B cell (primary cell): ENCODE results near the gene RTTN. TPM values are rescaled to one million over a fixed set of nuclear protein-coding genes. Genes with fewer than 3 reads are reported as not detected.

Experiments
- ATAC-seq: fragments of 200-7000 bp; cut with Tn5 transposase; one replicate; pipeline ENCODE4 v1.10.0; 2021; ENCODE audit warnings: low read depth, mild to moderate bottlenecking, moderate number of reproducible peaks, moderate library complexity
- CTCF ChIA-PET: fragments of 350-600 bp; sonication (Branson Sonifier 250); formaldehyde crosslinking; loops from one replicate; lab custom pipeline; 2021; ENCODE audit warnings: antibody characterized with exemption, inconsistent platforms; lab: Charles Lee
- POLR2A ChIA-PET: fragments of 350-600 bp; sonication (Branson Sonifier 250); formaldehyde crosslinking; loops from one replicate; lab custom pipeline; 2021; ENCODE audit warnings: antibody characterized with exemption; lab: Charles Lee
- DNase-seq: peaks from one replicate; pipeline ENCODE4 v3.0.0; 2013
- H2AFZ ChIP-seq: 2 replicates; pipeline ENCODE4 v1.6.1; 2012; ENCODE audit warnings: mild to moderate bottlenecking, low read depth, low read length; ENCODE audit not compliant: insufficient read depth, poor library complexity, severe bottlenecking
- H3K27ac ChIP-seq, 2 donors: 1 replicate in 1 of 2; 2 replicates in 1 of 2; pipeline ENCODE4 v1.5.1; 2012 to 2013; ENCODE audit warnings: low read length in 2 of 2, mild to moderate bottlenecking in 2 of 2, moderate library complexity in 1 of 2
- H3K27me3 ChIP-seq, 4 experiments: fragments of 200-600 bp in 1 of 4; sonication (generic) in 1 of 4; replicated peaks in 1 of 4; 1 replicate in 2 of 4; 2 replicates in 2 of 4; pipeline versions ENCODE4 v1.6.1 to v1.7.0; 2013 to 2016; ENCODE audit warnings: low read length in 3 of 4, mild to moderate bottlenecking in 2 of 4, mixed read lengths in 1 of 4, moderate library complexity in 1 of 4; ENCODE audit not compliant: insufficient read depth in 4 of 4, control insufficient read depth in 3 of 4; ENCODE audit errors: control extremely low read depth in 1 of 4
- H3K36me3 ChIP-seq, 2 experiments: replicated peaks in 1 of 2; 1 replicate in 1 of 2; 2 replicates in 1 of 2; pipeline versions ENCODE4 v1.6.1 to v1.7.1; 2013; ENCODE audit warnings: low read length in 1 of 2; ENCODE audit not compliant: insufficient read depth in 2 of 2, control insufficient read depth in 1 of 2; ENCODE audit errors: control extremely low read depth in 1 of 2, extremely low read depth in 1 of 2
- H3K4me1 ChIP-seq, 2 donors: fragments of 200-600 bp in 1 of 2; sonication (generic) in 1 of 2; 1 replicate in 1 of 2; 2 replicates in 1 of 2; pipeline versions ENCODE4 v1.5.1 to v1.6.1; 2013 to 2017; ENCODE audit warnings: low read length in 2 of 2; ENCODE audit not compliant: control insufficient read depth in 2 of 2, insufficient read depth in 2 of 2
- H3K4me2 ChIP-seq: replicated peaks from 2 replicates; pipeline ENCODE3; 2012; ENCODE audit warnings: mild to moderate bottlenecking, low read depth, low read length; ENCODE audit not compliant: poor library complexity, severe bottlenecking
- H3K4me3 ChIP-seq, 5 experiments: fragments of 200-600 bp in 1 of 5; sonication (generic) in 1 of 5; 1 replicate in 3 of 5; 2 replicates in 2 of 5; pipeline versions ENCODE4 v1.5.1 to v1.7.0; 2011 to 2016; ENCODE audit warnings: low read length in 4 of 5, mild to moderate bottlenecking in 4 of 5, low read depth in 2 of 5, control low read depth in 1 of 5, moderate library complexity in 1 of 5; ENCODE audit not compliant: insufficient read depth in 1 of 5; ENCODE audit errors: control extremely low read depth in 1 of 5, extremely low read depth in 1 of 5
- H3K79me2 ChIP-seq: fragments of 200-600 bp; sonication (generic); one replicate; pipeline ENCODE4 v1.6.0; 2016; ENCODE audit warnings: low read length; ENCODE audit not compliant: control insufficient read depth, insufficient read depth
- H3K9ac ChIP-seq: fragments of 200-600 bp; sonication (generic); 2 replicates; pipeline ENCODE4 v1.6.1; 2017; ENCODE audit warnings: mild to moderate bottlenecking, low read length, moderate library complexity
- H3K9me3 ChIP-seq, 3 donors: one replicate each; pipeline versions ENCODE4 v1.6.1 to v1.7.1; 2013; ENCODE audit warnings: low read length in 2 of 3; ENCODE audit not compliant: control insufficient read depth in 2 of 3, insufficient read depth in 1 of 3; ENCODE audit errors: control extremely low read depth in 1 of 3
- H4K20me1 ChIP-seq: 2 replicates; pipeline ENCODE4 v1.6.0; 2012; ENCODE audit warnings: mild to moderate bottlenecking, low read length; ENCODE audit not compliant: insufficient read depth, control insufficient read depth, poor library complexity, severe bottlenecking
- H3K27ac Mint-ChIP-seq: one replicate; pipeline ENCODE4 v1.8.0; 2021; ENCODE audit warnings: mixed read lengths
- H3K27me3 Mint-ChIP-seq: one replicate; pipeline ENCODE4 v1.8.0; 2021; ENCODE audit warnings: mixed read lengths
- H3K4me1 Mint-ChIP-seq: one replicate; pipeline ENCODE4 v1.8.0; 2021; ENCODE audit warnings: mixed read lengths
- H3K4me3 Mint-ChIP-seq: one replicate; pipeline ENCODE4 v1.8.0; 2021; ENCODE audit warnings: mixed read lengths
- H3K9me3 Mint-ChIP-seq: one replicate; pipeline ENCODE4 v1.8.0; 2022; ENCODE audit warnings: mixed read lengths; ENCODE audit not compliant: insufficient read depth
- EZH2 ChIP-seq: IDR thresholded peaks from 2 replicates; pipeline ENCODE4 v1.6.1; 2012; ENCODE audit warnings: borderline replicate concordance, low read depth, mild to moderate bottlenecking, moderate library complexity, low read length; ENCODE audit not compliant: insufficient read depth, poor library complexity, severe bottlenecking
- WGBS: methylation state at CpG from one replicate; pipeline ENCODE4 v1.1.5; 2013; ENCODE audit warnings: missing lambda C conversion rate; ENCODE audit not compliant: insufficient coverage; 5-methylcytosine and 5-hydroxymethylcytosine counted together
- intact Hi-C: fragments of 100-400 bp; cut with micrococcal nuclease; formaldehyde crosslinking; loops from one replicate; pipeline ENCODE4 v1.10.0; 2022
- polyA plus RNA-seq: library from polyadenylated mRNA; depleted of rRNA; stranded (reverse); fragments of >200 nt; gene quantifications from 2 replicates; pipeline ENCODE4 v1.2.3, GENCODE V29; 2012
- total RNA-seq, 2 donors: library from RNA; stranded (reverse); fragments of 120-200 nt in 1 of 2; gene quantifications; 1 replicate in 1 of 2; 2 replicates in 1 of 2; pipeline versions ENCODE4 v1.2.3 to v1.2.4, GENCODE V29; 2013 to 2022
- TF ChIP-seq, protein P1 (sequence below): fragments of 200-600 bp; IDR thresholded peaks from one replicate; pipeline ENCODE4 v1.8.0; 2022; ENCODE audit warnings: antibody characterized with exemption, mild to moderate bottlenecking

Gene RTTN
- total and polyA plus RNA-seq, 2 donors (not counting 1 experiment from before 2014, with no cell fraction given), result 10.0 to 41.2 TPM

GRCh38 chr18:69999656-70000055 is 205.8 kb downstream of the RTTN start:
- ChIA-PET POLR2A (no interaction called here), CTCF (interaction anchor here (0.6 kb wide), 1 partner anchor 1129 kb away, joined by 3 read pairs; no protein-coding TSS in a partner anchor)

GRCh38 chr18:69998523-69998987 is 206.9 kb downstream of the RTTN start:
- H3K9ac ChIP-seq, result no peak overlapping the region
- TF ChIP-seq, protein P1, sequence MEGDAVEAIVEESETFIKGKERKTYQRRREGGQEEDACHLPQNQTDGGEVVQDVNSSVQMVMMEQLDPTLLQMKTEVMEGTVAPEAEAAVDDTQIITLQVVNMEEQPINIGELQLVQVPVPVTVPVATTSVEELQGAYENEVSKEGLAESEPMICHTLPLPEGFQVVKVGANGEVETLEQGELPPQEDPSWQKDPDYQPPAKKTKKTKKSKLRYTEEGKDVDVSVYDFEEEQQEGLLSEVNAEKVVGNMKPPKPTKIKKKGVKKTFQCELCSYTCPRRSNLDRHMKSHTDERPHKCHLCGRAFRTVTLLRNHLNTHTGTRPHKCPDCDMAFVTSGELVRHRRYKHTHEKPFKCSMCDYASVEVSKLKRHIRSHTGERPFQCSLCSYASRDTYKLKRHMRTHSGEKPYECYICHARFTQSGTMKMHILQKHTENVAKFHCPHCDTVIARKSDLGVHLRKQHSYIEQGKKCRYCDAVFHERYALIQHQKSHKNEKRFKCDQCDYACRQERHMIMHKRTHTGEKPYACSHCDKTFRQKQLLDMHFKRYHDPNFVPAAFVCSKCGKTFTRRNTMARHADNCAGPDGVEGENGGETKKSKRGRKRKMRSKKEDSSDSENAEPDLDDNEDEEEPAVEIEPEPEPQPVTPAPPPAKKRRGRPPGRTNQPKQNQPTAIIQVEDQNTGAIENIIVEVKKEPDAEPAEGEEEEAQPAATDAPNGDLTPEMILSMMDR, result no peak
- no peak for TF ChIP-seq EZH2
- peaks cover 1 to 5% of the 10 kb centered on the region in 2 experiments for H3K36me3 ChIP-seq
- H3K27ac Mint-ChIP-seq, result no peak overlapping the region
- ChIA-PET POLR2A (no interaction called here), CTCF (no interaction called here)
- H2AFZ ChIP-seq, result no peak overlapping the region
- ATAC-seq (no peak), DNase-seq (no peak)
- no peak overlapping the region for H3K4me2 ChIP-seq
- no peaks in the 10 kb centered on the region for H3K4me1 Mint-ChIP-seq
- no peak overlapping the region for H3K27ac ChIP-seq
- H4K20me1 ChIP-seq, result no peaks in the 10 kb centered on the region
- H3K27me3 Mint-ChIP-seq, result no peaks in the 10 kb centered on the region
- intact Hi-C loops, result no loop called here
- no peaks in the 10 kb centered on the region for H3K9me3 ChIP-seq
- H3K4me1 ChIP-seq, result no peaks in the 10 kb centered on the region
- no peaks in the 10 kb centered on the region for H3K27me3 ChIP-seq
- H3K9me3 Mint-ChIP-seq, result no peaks in the 10 kb centered on the region
- H3K4me3 Mint-ChIP-seq, result no peak overlapping the region
- no peaks in the 10 kb centered on the region for H3K79me2 ChIP-seq
- no peak overlapping the region for H3K4me3 ChIP-seq

More at GRCh38 chr18:69999656-70000055, 205.8 kb downstream of the RTTN start:
- Mint-ChIP-seq H3K27ac (no peak overlapping the region), H3K9me3 (no peaks in the 10 kb centered on the region), H3K4me3 (no peak overlapping the region), H3K27me3 (no peaks in the 10 kb centered on the region), H3K4me1 (no peaks in the 10 kb centered on the region)
- WGBS, result 100% methylated on average over 3 of the region's 9 CpGs
- Histone ChIP-seq H3K4me1 (no peaks in the 10 kb centered on the region), H4K20me1 (no peaks in the 10 kb centered on the region), H3K27ac (no peak overlapping the region), H3K9me3 (no peaks in the 10 kb centered on the region), H3K79me2 (no peaks in the 10 kb centered on the region), H3K4me2 (no peak overlapping the region), H3K36me3 (peaks cover 1 to 5% of the 10 kb centered on the region in 2 experiments), H3K4me3 (no peak overlapping the region), H3K27me3 (no peaks in the 10 kb centered on the region), H3K9ac (no peak overlapping the region), H2AFZ (no peak overlapping the region)
- intact Hi-C loops, result no loop called here
- no peak for TF ChIP-seq EZH2
- TF ChIP-seq, protein P1, result no peak
- ATAC-seq (no peak), DNase-seq (no peak)
